ENCODE measurements around the gene HCAR3. TPM values are rescaled to one million over a fixed set of nuclear protein-coding genes. Genes with fewer than 3 reads are reported as not detected.
"Not testable (repeated sequence)": the region's sequence is repeated elsewhere in the genome, so short reads cannot be mapped to it uniquely, and the experiment has no call there.

Gene HCAR3
- total RNA-seq, 2 donors from 2014 or later, result 0.39 to 1.3 TPM

- DNase-seq; H3K9me3 ChIP-seq (ENCODE audit: control insufficient read depth, low read length, poor library complexity, severe bottlenecking); H3K27ac Mint-ChIP-seq; ATAC-seq; H3K4me3 Mint-ChIP-seq; H3K4me1 Mint-ChIP-seq; H3K36me3 Mint-ChIP-seq (ENCODE audit: low read depth): not testable (repeated sequence)
- peaks cover 36% of the 10 kb centered on the region for H3K27me3 Mint-ChIP-seq
Measured at GRCh38 chr12:122676781-122677180, 39.8 kb downstream of the HCAR3 start.

- not testable (repeated sequence) for H3K27ac Mint-ChIP-seq; H3K36me3 Mint-ChIP-seq (ENCODE audit: low read depth); ATAC-seq; H3K4me1 Mint-ChIP-seq; DNase-seq; H3K4me3 Mint-ChIP-seq; H3K9me3 ChIP-seq (ENCODE audit: control insufficient read depth, low read length, poor library complexity, severe bottlenecking)
- peaks cover 36% of the 10 kb centered on the region for H3K27me3 Mint-ChIP-seq
Measured at GRCh38 chr12:122676015-122676414, 40.6 kb downstream of the HCAR3 start.

GRCh38 chr12:122672515-122672914 lies 44.1 kb downstream of the HCAR3 start:
- H3K36me3 Mint-ChIP-seq (ENCODE audit: low read depth), result peaks cover 2% of the 10 kb centered on the region
- no peaks in the 10 kb centered on the region for H3K4me1 Mint-ChIP-seq
- ATAC-seq (no peak), DNase-seq (no peak)
- H3K27me3 Mint-ChIP-seq, result peaks cover 26% of the 10 kb centered on the region
- no peak overlapping the region for H3K27ac Mint-ChIP-seq
- H3K4me3 Mint-ChIP-seq, result no peak overlapping the region
- H3K9me3 ChIP-seq (ENCODE audit: control insufficient read depth, low read length, poor library complexity, severe bottlenecking), result no peaks in the 10 kb centered on the region

- H3K4me3 Mint-ChIP-seq, result no peak overlapping the region
- H3K27ac Mint-ChIP-seq, result no peak overlapping the region
- no peak for ATAC-seq
- peaks cover 2% of the 10 kb centered on the region for H3K4me1 Mint-ChIP-seq
- no peaks in the 10 kb centered on the region for H3K9me3 ChIP-seq (ENCODE audit: control insufficient read depth, low read length, poor library complexity, severe bottlenecking)
- no peaks in the 10 kb centered on the region for H3K36me3 Mint-ChIP-seq (ENCODE audit: low read depth)
- DNase-seq, result no peak
- peaks cover 5% of the 10 kb centered on the region for H3K27me3 Mint-ChIP-seq
Measured at GRCh38 chr12:122669397-122670070, 47.1 kb downstream of the HCAR3 start.

- ATAC-seq, result no peak
- H3K27me3 Mint-ChIP-seq, result no peaks in the 10 kb centered on the region
Measured at GRCh38 chr12:122668268-122668667, 48.3 kb downstream of the HCAR3 start.

GRCh38 chr12:122665759-122666158 lies 50.9 kb downstream of the HCAR3 start:
- ATAC-seq (no peak), DNase-seq (no peak)
- H3K9me3 ChIP-seq (ENCODE audit: control insufficient read depth, low read length, poor library complexity, severe bottlenecking), result no peaks in the 10 kb centered on the region
- no peaks in the 10 kb centered on the region for H3K27me3 Mint-ChIP-seq
- no peak overlapping the region for H3K4me3 Mint-ChIP-seq
- H3K36me3 Mint-ChIP-seq (ENCODE audit: low read depth), result no peaks in the 10 kb centered on the region
- peaks cover 2% of the 10 kb centered on the region for H3K4me1 Mint-ChIP-seq
- H3K27ac Mint-ChIP-seq, result no peak overlapping the region

More at GRCh38 chr12:122668268-122668667, 48.3 kb downstream of the HCAR3 start:
- H3K9me3 ChIP-seq (ENCODE audit: control insufficient read depth, low read length, poor library complexity, severe bottlenecking), result no peaks in the 10 kb centered on the region
- DNase-seq, result no peak
- H3K27ac Mint-ChIP-seq, result no peak overlapping the region
- H3K36me3 Mint-ChIP-seq (ENCODE audit: low read depth), result no peaks in the 10 kb centered on the region
- H3K4me3 Mint-ChIP-seq, result no peak overlapping the region
- peaks cover 2% of the 10 kb centered on the region for H3K4me1 Mint-ChIP-seq

GRCh38 chr12:122665349-122665748 lies 51.3 kb downstream of the HCAR3 start:
- no peak overlapping the region for H3K4me3 Mint-ChIP-seq
- no peaks in the 10 kb centered on the region for H3K27me3 Mint-ChIP-seq
- H3K27ac Mint-ChIP-seq, result no peak overlapping the region
- H3K36me3 Mint-ChIP-seq (ENCODE audit: low read depth), result no peaks in the 10 kb centered on the region
- H3K4me1 Mint-ChIP-seq, result peaks cover 2% of the 10 kb centered on the region
- DNase-seq (no peak), ATAC-seq (no peak)
- no peaks in the 10 kb centered on the region for H3K9me3 ChIP-seq (ENCODE audit: control insufficient read depth, low read length, poor library complexity, severe bottlenecking)

Other genes with a start within 250 kb of the HCAR3 start
- 10 to 100 TPM; 53.0 to 60.3 TPM for gene ZCCHC8, start 215.9 kb downstream of the HCAR3 start, total RNA-seq
- gene RSRC2, start 189.9 kb downstream of the HCAR3 start, total RNA-seq, result 100 to 1,000 TPM; 292 to 297 TPM
- gene KNTC1, start 189.6 kb downstream of the HCAR3 start, total RNA-seq, result 10 to 100 TPM; 24.1 to 25.1 TPM
- gene HCAR2, start 13.5 kb downstream of the HCAR3 start, total RNA-seq, result under 1 TPM in 1 of 2 donors, not detected in 1; 0.99 TPM
- gene HCAR1, start 14.0 kb upstream of the HCAR3 start, total RNA-seq, result not detected
- 10 to 100 TPM; 35.5 to 37.3 TPM for gene DENR, start 36.0 kb upstream of the HCAR3 start, total RNA-seq
- under 1 TPM; 0.35 to 0.63 TPM for gene CCDC62, start 57.8 kb upstream of the HCAR3 start, total RNA-seq
- gene HIP1R, start 118.6 kb upstream of the HCAR3 start, total RNA-seq, result 10 to 100 TPM; 61.5 to 67.4 TPM
- 10 to 100 TPM; 82.2 to 90.5 TPM for gene VPS37B, start 179.3 kb upstream of the HCAR3 start, total RNA-seq
- gene ABCB9, start 249.7 kb upstream of the HCAR3 start, total RNA-seq, result 1 to 10 TPM; 4.1 to 6.1 TPM